Skeletal muscle satellite cell (primary cell): Measurements from ENCODE around the gene EIF1B.

ENCODE experiments used
- H3K27me3 ChIP-seq: 2 replicates; pipeline ENCODE4 v1.7.0; 2013; ENCODE audit warnings: low read length; ENCODE audit not compliant: control insufficient read depth, insufficient read depth
- H3K36me3 ChIP-seq: 2 replicates; pipeline ENCODE4 v1.7.0; 2013; ENCODE audit warnings: mild to moderate bottlenecking, control low read depth, low read length; ENCODE audit not compliant: insufficient read depth
- H3K4me1 ChIP-seq: 2 replicates; pipeline ENCODE4 v1.7.0; 2013; ENCODE audit warnings: low read length; ENCODE audit not compliant: control insufficient read depth, insufficient read depth
- H3K4me2 ChIP-seq: 2 replicates; pipeline ENCODE4 v1.7.0; 2013; ENCODE audit warnings: mild to moderate bottlenecking, low read length
- H3K4me3 ChIP-seq: 2 replicates; pipeline ENCODE4 v1.7.0; 2013; ENCODE audit warnings: low read length
- H3K9ac ChIP-seq: 2 replicates; pipeline ENCODE4 v1.7.0; 2013; ENCODE audit warnings: mild to moderate bottlenecking, low read depth, low read length, moderate library complexity
- H3K9me3 ChIP-seq: replicated peaks from 2 replicates; pipeline ENCODE4 v1.7.0; 2013; ENCODE audit warnings: mild to moderate bottlenecking, control low read depth, low read length

EIF1B gene

DNA sequence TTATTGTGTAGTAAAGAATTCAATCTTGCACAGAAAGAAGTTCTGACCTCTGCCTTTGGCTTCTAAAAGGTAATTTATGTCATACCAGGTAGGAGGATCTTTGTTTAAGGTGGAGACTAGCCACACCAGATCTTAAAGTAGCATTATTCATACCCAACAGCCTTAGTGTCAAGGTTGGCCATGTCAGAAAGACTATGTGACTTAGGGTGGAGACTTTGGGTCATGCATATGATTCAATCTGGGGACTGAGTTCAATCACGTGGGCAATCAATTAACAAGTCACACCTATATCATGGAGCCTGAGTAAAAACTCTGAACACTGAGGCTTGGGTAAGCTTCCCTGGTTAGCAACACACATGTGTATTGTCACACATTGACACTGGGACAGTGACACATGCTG is 48.9 kb downstream of the EIF1B start:
- Histone ChIP-seq H3K4me1 (no peaks in the 10 kb centered on the region), H3K4me3 (no peak overlapping the region), H3K36me3 (no peaks in the 10 kb centered on the region), H3K27me3 (peaks cover 7% of the 10 kb centered on the region), H3K4me2 (no peak overlapping the region), H3K9me3 (no peaks in the 10 kb centered on the region), H3K9ac (no peak overlapping the region)
